GM21381 (cell line): ENCODE results near the gene HORMAD2.
"Not testable (repeated sequence)": the region's sequence is repeated elsewhere in the genome, so short reads cannot be mapped to it uniquely, and the experiment has no call there.

ENCODE experiments used
- ATAC-seq: cut with Tn5 transposase; IDR thresholded peaks from one replicate; pipeline ENCODE4 v1.9.1; 2021; ENCODE audit warnings: mild to moderate bottlenecking, moderate library complexity; ENCODE audit not compliant: unreplicated experiment

Gene HORMAD2

DNA sequence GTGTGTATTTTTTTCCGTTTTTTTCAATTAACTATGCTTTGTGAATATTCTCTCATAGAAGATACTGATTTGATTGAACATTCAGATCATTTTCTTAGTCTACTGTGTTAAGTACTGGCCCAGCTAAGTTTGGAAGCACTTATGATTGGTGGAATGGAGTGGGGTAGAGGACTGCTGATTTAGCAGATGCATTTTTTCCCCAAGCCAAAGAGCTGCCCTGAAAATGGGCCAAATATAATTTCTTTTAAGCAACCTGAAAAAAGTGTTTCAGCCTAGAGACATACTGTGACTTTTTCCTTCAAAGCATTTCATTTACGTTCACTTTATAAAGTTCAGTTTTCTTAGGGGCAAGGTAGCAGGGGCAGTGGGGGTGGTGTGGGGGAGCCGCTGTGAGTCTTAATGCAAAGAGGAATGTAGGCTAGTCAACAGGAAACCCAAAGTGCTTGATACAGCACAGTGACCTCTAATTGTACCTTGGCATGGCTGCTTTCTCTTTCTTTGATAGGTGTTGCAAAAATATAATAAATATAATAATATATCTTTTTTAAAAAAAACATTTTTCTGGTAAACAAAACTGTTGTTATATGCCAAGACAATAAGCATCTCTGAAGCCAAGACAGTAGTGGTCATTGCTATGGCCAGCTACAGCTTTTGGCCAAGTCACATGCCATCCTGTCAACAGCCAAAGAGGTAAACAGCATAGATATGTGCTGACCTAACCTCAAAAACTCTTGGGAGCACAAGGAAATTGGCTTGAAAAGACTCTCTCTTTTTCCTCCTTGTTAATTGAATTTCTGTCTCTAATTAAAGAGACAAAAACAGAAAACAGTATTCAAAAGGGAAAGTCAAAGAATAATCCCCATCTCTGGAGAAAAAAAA lies 107.5 kb downstream of the HORMAD2 start:
- no peak for ATAC-seq

DNA sequence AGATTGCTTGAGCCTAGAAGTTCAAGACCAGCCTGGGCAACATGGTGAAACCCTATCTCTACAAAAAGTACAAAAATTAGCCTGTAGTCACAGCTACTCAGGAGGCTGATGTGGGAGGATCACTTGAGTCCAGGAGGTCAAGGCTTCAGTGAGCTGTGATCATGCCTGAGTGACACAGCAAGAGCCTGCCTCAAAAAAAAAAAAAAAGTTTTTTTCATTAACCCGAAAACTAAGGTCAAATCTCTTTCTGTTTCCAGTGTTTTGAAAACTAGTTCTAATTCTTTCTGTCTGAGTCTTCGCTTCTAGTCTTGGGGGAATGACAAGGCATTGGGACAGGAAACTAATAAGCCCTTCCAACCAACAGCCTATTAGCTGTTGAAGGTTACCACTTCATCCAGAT lies 108.6 kb downstream of the HORMAD2 start:
- no peak for ATAC-seq

DNA sequence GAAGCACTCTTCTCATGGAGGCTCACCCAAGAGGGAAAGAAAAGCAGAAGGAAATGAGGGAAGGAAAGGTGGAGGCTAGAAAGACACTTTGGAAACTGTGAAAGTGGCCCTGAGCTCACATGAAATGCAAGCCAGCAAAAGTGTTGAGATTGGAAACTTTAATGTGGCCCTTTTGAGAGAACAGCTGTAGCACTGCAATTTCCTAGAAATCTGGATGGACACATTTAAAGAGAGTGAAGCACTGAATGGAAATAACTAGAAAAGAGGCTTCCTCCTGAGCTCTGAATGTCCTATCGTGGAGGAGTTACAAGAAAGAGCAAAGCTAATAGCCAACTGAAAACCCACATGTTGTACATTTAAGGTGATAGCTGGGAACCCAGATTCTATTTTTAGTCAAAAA lies 110.3 kb downstream of the HORMAD2 start:
- no peak for ATAC-seq

DNA sequence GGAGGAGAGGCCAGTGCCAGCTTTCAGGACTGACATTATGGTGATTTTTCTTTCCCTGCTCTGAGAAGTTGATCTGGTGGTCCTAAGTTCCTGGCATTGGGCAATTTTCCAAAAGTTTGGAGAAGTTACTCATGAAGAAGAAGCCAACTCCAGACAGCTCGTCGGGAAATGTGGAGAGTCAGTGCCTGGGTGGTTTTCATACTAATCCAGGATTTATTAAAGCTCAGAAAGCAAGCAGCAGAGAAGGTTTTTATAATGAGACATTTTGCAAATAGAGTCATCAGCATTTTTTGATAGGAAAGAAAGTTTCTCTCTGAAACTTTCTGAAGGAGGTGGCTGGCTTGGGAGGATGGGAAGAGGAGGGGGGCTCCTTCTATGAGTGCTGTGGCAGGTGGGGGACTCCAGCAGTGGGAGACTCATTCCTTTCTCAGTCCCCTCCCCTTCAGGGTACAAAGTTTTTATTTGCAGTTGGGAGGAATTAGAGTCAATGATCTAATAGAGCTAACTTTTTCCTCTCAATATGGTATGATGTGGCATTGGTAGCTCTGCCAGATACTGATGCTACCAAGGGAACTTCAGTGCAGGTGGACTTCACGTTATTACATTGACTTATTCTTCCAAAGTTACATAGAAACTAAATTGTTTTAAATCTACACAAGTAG lies 110.9 kb downstream of the HORMAD2 start:
- no peak for ATAC-seq

DNA sequence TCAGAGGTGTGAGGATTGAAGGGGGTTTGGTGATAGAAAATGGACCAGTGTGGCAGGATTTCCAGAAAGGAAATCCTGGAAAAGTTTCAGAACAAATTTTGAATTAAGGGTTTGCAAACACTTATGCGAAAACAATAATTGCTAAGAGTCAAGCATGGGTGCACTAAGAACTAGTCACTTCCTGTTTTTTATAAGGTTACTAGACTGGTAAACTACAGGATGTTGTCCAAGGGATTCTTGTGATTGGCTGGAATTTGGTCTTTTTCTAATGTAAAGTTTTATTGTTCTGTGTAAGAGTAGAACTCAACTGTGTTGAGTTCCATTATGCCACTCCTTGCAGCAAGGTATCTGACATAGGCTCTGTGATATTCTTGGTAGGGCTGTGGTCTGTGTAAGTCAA lies 112.2 kb downstream of the HORMAD2 start:
- no peak for ATAC-seq

DNA sequence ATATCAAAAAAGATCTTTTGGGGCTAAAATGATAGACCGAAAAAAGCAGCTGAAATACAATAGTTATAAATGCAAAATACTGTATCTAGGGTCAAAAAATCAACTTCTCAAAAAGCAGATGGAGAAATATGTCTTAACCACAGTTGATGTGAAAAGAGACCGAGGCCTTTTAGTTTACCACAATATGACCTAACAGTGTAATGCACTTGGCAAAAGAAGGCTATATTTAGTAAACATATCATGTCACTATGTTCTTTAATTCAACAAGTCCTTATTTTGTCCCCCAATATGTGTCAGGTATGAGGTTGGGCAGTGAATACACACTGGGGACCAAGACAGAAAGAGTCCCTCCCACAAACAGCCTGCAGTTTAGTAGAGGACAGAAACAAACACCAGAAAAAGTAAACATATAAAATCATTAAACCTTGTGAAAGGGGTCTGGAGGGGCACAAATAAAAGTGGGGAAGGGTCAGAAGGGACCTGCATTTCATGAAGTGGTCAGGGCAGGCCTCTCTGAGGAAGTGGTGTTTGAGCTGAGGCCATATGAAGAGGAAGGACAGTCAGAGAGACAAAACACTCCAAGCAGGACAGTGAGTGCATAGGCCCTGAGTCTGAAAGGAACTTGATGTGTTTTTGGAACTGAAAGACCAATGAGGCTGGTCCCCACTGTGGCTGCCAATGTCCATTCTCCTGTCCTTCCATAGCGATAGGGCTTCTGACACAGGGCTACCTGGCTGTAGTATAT lies 112.9 kb downstream of the HORMAD2 start:
- no peak for ATAC-seq

DNA sequence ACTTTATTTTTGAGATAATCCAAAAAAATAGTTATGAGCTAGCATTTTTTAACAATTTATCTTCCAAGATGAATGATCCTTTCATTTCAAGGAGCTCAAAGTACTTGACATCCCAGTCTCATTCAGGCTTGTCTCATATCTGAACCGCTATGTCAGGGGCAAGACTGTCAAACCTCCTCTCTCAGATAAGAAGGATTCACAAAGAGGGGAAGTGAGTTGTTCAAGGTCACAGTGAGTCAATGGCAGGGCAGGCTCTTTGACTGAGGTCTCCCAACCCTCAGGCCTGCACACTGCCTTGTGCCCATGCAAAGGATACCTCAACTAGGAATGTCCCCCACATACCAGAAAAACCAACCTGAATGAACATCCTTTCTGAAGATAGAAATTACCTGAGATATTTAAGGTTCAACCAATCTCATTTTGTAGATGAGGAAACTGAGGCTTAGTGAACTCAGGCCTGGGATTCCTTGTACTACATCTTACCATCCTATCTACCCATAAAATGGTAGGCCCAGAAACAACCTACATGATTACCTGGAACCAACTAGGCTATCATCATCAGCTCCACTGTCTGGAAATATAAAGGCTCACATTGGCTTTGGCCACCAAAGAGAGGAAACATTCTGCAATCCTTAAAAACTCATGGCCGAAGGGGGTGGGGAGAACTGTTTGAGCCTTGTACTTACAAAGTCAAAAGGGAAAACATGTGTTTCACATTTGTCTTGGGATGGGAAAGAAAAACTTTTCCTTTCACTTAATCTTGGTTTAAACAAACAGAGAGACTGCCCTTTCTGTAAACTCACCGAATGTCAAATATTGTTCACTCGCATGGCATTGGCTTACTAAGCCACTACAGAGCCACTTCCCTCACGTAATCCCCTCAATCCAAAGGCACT lies 115.2 kb downstream of the HORMAD2 start:
- no peak for ATAC-seq

DNA sequence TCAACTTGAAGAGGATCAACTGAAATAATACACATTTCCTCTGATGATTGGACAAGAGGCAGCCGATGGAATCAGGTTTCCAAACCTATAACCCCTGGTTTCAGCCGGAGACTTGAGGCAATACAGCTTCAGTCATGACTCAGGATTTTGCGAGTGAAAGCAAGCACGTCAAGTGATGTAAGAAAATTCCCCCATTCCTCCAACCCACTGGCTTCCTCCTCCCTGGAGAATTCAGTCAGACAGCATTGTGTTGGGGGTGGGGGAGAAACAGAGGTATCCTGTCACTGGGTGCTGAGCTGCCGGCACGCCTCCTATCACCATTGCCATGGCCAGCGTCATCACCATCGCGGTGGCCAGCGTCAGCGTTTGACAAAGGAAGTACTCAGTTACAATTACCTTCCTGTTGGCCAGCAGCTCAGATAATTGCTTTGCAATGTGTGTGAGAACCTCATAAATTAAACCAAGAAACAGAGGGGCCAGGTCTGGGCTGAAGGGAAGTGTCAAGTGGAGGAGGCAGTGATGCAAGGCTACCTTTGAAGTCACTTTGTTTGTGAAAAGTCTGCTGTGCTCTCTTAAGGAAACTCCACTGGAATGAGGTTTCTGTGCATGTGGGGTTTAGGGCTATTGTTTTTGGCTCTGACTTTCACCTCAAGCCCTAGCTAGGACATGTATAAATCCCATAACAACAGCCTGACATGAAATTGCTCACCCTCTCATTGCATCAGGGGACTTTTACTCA lies 116.0 kb downstream of the HORMAD2 start:
- no peak for ATAC-seq

DNA sequence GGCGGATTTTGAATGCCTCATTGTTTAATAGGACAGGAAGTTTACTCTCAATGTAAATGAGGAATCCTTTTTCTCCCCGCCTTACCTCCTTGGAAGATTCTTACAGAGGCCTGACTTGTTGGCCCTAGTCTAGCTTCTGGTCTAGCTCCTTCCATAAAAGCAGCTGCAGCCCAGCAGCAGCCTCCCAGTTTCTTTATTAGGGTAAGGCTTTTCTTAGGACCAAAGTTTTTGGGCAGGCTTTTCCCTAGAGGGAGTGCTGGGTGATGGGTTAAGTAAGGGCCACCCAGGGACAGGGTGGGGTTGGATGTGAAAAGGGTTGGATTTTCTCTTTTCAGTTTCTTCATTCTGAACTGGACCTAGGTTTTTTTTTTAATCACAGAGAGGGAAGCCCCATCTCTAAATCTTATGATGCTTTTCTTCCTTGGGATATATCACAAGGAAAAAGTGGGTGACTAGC lies 116.6 kb downstream of the HORMAD2 start:
- ATAC-seq = no peak

DNA sequence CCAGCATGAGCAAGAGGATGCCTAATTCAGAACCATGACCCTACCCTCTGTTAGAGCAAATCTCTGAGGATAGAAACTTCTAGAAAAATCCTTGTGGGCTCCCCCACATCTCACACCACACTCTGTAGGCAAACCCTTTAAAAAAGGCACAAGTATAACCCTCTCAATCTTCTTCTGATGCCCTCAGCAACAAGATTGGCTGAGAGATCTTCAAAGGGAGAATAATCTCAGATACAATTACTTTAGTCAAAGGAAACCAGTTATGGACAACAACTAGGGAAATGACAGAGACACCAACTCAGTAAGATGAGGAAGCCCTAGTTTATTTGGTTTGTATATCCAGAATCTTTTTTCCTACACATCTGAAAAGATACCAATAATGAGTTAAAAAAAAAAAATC lies 117.1 kb downstream of the HORMAD2 start:
- no peak for ATAC-seq

DNA sequence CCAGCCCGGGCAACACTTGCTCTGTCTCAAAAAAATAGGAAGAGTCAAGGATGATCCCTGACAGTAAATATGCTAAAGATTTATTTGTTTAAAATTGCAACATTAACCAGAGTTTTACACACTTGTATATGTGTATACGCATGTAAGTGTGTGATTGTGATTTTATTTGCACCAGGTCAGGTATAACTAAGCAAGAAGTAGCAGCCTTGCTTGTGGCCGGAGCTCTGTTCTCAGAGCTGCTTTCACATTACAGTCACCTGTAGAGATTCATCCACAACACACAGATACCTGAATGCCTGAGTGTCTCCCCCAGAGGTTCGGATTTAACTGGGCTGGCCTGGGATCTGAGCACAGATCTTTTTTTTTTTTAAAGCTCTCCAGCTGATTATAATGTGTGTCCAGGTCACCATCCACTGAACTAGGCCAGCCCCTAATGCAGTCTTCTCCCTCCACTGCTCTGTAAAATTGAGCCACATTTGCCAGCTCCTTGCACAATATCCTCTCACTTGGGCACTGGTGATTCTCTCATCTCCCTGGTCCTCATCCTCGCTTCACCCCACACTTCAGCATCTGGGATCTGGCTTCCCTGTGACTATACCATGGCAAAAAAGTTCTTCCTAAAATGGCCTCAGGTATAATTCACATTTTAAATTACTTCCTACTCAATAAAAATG lies 118.0 kb downstream of the HORMAD2 start:
- ATAC-seq = no peak

DNA sequence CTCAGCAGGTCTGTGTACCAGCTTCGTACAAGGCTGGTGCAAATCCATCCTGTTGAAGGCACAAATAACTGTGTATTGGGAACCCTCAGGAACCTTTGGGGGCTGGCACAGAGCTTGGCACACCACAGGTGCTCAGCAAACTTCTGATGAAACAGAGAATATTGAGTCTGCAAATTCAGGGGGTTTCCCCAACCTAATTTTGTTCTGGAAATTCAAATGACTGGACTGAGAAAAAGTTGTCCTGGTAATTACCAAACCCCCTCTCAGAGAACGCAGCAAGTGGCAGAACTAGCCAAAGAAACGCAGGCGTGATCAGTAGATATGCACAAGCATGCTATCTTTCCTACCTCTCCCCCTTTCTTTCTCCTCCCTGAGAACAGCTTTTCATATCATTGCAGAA lies 118.7 kb downstream of the HORMAD2 start:
- ATAC-seq = no peak

DNA sequence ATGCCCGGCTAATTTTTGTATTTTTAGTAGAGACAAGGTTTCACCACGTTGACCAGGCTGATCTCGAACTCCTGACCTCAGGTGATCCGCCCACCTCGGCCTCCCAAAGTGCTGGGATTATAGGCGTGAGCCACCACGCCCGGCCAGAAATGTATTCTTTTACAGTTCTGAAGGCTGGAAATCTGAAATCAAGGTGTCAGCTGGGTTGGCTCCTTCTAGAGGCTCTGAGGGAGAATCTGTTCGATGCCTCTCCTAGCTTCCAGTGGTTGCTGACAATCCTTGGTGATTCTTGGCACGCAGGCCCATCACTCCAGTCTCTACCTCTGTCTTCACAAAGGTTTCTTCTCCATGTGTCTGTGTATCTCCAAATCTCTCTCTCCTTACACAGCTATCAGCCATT lies 120.6 kb downstream of the HORMAD2 start:
- ATAC-seq = not testable (repeated sequence)

DNA sequence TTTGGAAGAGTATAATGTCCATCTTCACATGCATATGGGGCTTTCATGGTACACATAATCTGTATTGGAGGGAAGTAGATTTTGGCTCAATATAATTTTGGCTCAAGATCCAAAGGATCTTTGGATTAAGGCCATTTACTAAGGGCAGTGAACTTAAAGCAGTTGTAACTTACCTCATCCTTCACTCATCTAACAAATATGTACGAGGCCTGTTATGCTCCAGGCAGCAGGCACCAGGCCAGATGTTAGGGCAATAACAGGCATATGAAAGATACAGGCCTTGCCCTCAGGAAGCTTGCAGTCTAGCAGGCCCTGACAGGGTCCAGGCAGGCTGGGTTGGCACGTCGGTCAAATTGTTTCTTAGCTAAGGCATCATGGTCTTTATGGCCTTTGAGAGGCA lies 121.7 kb downstream of the HORMAD2 start:
- ATAC-seq = no peak

DNA sequence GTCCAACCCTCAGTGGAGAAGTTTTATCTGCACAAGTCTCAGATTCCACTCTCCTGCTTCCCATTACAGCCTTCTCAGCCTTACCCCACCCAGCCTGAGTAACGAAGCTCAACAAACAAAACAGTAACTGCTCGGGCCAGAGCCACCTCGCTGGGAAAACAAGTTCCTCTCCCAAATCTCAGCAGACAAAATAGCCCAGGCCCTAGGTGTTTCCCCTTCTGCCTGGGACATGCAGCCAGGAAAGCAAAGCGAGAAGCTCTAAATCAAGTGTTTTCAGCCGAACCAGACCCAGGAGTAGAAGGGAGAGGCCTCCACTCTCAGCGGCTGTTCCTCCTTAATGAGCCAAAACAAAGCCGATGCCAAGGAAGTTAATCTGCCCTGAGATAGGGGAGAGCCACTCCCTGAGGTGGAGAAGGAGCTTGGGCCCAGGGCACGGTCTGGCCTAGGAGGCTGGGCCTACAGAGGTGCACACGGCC lies 122.3 kb downstream of the HORMAD2 start:
- ATAC-seq = no peak

DNA sequence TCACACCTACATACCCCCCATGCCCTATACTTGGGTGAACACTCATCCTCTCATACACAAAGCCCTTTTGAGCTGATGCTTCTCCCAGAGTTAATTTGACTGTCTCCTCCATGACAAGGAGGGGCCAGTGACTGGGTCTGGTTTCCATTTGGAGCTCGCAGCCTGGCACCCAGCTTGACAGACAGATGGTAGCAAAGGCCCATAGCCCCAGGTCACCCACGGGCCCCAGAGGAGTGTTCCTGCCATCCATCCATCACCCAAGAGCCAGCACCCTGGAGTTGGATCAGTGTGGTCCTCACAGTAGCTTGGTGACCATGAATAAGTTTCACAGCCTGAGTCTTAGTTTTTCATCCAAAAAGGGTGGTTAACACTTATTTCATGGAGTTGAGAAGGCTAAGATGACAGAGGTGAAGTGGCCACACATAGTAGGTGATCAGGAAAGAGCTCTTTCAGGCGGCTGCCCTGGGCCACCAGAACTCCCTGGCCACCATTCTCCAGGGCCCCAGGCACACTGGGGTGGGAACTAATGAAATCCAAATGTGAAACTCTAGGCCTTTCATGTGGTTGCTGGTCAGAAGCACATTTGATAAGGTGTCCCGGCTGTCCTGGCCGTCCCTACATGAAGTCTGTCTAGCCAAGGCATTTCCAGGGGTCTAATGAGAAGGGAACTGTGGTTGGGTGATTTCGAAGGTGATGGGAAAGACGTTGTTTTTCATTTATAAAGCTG lies 123.9 kb downstream of the HORMAD2 start:
- ATAC-seq = no peak

DNA sequence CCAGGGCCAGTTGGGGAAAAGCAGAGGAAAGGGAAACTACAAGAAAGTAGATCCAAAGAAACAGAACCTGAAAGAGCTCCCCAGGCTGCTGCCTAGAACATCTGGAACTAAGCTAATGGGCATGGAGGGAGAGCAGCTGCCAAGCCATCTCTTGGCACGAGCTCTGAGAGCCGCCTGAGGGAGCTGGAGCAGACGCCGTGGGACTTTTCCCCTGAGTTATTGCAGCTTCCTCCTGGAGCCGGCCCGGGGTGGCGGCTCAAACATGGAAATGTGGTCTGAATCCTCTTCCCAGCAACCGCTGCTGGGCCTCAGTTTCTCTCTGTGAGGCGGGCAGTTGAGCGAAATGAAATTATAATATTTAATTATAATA lies 124.5 kb downstream of the HORMAD2 start:
- no peak for ATAC-seq

DNA sequence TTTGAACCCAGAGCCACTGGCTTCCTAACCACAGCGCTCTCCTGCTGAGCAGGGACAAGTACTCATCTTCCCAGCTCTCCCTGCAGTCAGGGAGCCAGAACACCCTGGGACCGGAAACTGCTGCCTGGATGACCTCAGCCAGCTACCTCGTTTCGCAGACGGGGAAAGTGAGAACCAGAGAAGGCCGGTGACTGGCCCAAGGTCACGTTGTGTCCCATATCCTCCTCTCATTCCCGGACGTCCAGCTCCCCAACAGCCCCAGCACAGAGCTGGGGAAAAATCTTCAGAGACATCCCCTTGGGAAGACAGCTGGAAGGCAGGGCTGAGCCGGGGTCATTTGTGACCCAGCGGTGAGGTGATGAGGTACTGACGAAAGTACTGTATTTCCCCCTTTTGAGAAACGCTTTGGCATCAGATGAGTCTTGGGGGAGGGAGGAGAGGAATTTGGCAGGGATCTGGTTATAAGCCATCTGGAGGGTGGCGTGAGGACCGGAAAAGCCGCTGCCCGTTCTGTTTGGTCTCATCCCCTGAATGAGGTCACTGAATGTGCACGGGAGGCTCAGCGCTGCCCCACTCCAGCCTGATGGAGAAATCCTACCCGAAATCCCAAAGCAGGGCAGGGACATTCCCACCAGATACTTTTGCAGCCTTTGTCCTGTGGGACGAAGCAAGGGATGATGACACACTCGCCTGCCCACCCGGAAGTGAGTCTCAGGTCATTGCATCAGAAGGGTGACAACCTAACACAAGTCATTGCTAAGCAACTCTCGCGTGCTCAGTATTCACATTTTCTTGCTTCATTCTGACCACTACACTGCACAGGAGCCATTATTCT lies 125.2 kb downstream of the HORMAD2 start:
- no peak for ATAC-seq
